ENCODE data around the gene TBC1D1. TPM values are rescaled to one million over a fixed set of nuclear protein-coding genes. Genes with fewer than 3 reads are reported as not detected.

TBC1D1 gene
- total RNA-seq, 1 experiment from 2014 or later, result 28.5 TPM

DNA sequence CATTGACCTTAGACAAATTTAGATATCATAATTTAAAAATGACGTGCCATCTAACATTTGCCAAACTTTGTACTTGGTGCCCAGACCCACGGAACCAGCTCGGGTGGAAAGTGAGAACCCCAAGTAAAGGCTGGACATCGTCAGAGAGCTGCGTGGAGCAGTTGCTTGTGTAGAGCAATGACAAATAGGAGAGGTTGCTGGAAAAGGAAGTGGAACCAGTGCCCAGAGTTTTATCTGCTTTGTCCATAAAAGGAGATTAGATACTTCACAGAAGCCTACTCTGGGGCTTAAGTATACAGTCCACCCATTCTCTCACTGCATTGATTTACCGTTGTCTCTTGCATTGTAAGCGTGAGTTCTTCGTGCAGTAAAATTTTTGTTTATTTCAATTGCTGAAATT lies 5.4 kb upstream of the TBC1D1 start:
- BruUV-seq (replicated peaks), result no TSS peak

DNA sequence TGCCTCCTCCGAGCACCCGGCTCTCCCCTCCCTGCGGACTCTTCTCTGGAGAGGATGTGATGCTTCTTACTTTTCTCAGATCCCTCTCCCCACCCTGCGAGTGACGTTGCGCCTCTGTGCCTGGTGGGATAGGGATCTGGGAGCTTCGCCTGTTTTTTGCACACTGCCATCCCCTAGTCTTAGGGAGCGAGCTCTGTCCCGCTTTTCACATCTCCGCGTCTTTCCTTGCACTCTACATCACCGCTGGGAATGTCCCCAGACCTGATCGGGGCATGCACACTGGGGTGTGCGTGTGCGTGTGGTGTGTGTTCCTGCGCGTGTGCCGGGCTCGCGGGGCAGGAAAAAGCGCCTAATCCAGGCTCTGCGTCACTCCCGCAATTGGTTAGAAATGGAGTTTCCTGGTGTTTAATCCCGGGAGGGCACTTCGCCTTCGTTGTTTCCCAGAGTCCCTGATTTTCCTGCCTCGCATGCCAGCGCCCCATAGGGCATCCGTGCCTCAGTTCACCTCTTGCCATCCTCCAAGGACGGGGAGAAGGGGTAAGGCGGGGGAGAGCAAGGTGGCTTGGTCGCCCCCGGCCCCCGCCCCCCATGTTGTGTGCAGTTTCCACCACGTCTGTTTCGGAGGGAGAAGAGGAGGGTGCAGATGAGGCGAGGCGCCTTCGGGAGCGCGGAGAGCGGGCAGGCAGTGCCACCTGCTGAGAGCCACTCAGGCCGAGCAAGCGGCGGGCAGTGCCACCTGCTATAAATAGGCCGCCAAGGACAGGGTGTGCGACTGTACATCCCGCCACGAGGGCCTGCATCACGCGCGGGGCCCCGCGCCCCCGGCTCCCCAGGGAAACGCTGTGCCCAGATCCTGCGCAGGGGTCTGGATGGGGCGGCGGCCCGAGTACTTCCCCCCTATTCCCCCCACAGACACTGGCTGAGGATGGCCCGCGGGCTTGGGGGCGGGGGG lies 759 bp upstream of the TBC1D1 start:
- no TSS peak for BruUV-seq (replicated peaks)
- Mint-ChIP-seq H3K4me3 (ENCODE audit: unreplicated experiment) (peak overlapping the region; percentile 57), H3K27me3 (ENCODE audit: insufficient read depth, unreplicated experiment) (peaks cover 19% of the 10 kb centered on the region), H3K9me3 (ENCODE audit: unreplicated experiment) (no peaks in the 10 kb centered on the region), H3K27ac (ENCODE audit: unreplicated experiment) (no peak overlapping the region), H3K4me1 (ENCODE audit: low read depth, unreplicated experiment) (no peaks in the 10 kb centered on the region), H3K36me3 (ENCODE audit: insufficient read depth, unreplicated experiment) (no peaks in the 10 kb centered on the region)
- Histone ChIP-seq H3K27me3 (replicated peaks; ENCODE audit: control insufficient read depth, insufficient read depth, low read length) (no peaks in the 10 kb centered on the region; the same call in 1 of the 2 replicates), H3K4me3 (ENCODE audit: low read depth, low read length) (peak overlapping the region; percentile 55), H3K4me1 (no peaks in the 10 kb centered on the region), H3K9me3 (no peaks in the 10 kb centered on the region), H3K36me3 (ENCODE audit: control insufficient read depth, insufficient read depth, low read length) (no peaks in the 10 kb centered on the region)
- intact Hi-C loops (cut with micrococcal nuclease; ENCODE audit: unreplicated experiment), result loop anchor here (5.0 kb wide), 1 partner anchor 147 kb away; no protein-coding TSS in a partner anchor
- ChIA-PET CTCF (no interaction called here), POLR2A (no interaction called here)
- TF ChIP-seq, protein P1, sequence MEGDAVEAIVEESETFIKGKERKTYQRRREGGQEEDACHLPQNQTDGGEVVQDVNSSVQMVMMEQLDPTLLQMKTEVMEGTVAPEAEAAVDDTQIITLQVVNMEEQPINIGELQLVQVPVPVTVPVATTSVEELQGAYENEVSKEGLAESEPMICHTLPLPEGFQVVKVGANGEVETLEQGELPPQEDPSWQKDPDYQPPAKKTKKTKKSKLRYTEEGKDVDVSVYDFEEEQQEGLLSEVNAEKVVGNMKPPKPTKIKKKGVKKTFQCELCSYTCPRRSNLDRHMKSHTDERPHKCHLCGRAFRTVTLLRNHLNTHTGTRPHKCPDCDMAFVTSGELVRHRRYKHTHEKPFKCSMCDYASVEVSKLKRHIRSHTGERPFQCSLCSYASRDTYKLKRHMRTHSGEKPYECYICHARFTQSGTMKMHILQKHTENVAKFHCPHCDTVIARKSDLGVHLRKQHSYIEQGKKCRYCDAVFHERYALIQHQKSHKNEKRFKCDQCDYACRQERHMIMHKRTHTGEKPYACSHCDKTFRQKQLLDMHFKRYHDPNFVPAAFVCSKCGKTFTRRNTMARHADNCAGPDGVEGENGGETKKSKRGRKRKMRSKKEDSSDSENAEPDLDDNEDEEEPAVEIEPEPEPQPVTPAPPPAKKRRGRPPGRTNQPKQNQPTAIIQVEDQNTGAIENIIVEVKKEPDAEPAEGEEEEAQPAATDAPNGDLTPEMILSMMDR (IDR thresholded peaks at IDR 0.05; ENCODE audit: insufficient read depth in 1 of 2, low read depth in 1 of 2, low read length in 1 of 2, severe bottlenecking in 1 of 2, unreplicated experiment in 1 of 2), result no peak
- DNase-seq, result no peak

More for the DNA sequence above, 5.4 kb upstream of the TBC1D1 start:
- TF ChIP-seq, protein P1 (IDR thresholded peaks at IDR 0.05; ENCODE audit: insufficient read depth in 1 of 2, low read depth in 1 of 2, low read length in 1 of 2, severe bottlenecking in 1 of 2, unreplicated experiment in 1 of 2), result no peak
- ChIA-PET POLR2A (no interaction called here), CTCF (no interaction called here)
- no peaks in the 10 kb centered on the region for H3K9me3 Mint-ChIP-seq (ENCODE audit: unreplicated experiment)
- Histone ChIP-seq H3K4me3 (ENCODE audit: low read depth, low read length) (no peak overlapping the region), H3K36me3 (ENCODE audit: control insufficient read depth, insufficient read depth, low read length) (no peaks in the 10 kb centered on the region), H3K9me3 (no peaks in the 10 kb centered on the region), H3K27me3 (replicated peaks; ENCODE audit: control insufficient read depth, insufficient read depth, low read length) (no peaks in the 10 kb centered on the region; the same call in 1 of the 2 replicates), H3K4me1 (no peaks in the 10 kb centered on the region)
- H3K4me3 Mint-ChIP-seq (ENCODE audit: unreplicated experiment), result no peak overlapping the region
- no peak for DNase-seq
- H3K27ac Mint-ChIP-seq (ENCODE audit: unreplicated experiment), result no peak overlapping the region
- H3K36me3 Mint-ChIP-seq (ENCODE audit: insufficient read depth, unreplicated experiment), result no peaks in the 10 kb centered on the region
- H3K4me1 Mint-ChIP-seq (ENCODE audit: low read depth, unreplicated experiment), result no peaks in the 10 kb centered on the region
- peaks cover 12% of the 10 kb centered on the region for H3K27me3 Mint-ChIP-seq (ENCODE audit: insufficient read depth, unreplicated experiment)
- intact Hi-C loops (cut with micrococcal nuclease; ENCODE audit: unreplicated experiment), result no loop called here

DNA sequence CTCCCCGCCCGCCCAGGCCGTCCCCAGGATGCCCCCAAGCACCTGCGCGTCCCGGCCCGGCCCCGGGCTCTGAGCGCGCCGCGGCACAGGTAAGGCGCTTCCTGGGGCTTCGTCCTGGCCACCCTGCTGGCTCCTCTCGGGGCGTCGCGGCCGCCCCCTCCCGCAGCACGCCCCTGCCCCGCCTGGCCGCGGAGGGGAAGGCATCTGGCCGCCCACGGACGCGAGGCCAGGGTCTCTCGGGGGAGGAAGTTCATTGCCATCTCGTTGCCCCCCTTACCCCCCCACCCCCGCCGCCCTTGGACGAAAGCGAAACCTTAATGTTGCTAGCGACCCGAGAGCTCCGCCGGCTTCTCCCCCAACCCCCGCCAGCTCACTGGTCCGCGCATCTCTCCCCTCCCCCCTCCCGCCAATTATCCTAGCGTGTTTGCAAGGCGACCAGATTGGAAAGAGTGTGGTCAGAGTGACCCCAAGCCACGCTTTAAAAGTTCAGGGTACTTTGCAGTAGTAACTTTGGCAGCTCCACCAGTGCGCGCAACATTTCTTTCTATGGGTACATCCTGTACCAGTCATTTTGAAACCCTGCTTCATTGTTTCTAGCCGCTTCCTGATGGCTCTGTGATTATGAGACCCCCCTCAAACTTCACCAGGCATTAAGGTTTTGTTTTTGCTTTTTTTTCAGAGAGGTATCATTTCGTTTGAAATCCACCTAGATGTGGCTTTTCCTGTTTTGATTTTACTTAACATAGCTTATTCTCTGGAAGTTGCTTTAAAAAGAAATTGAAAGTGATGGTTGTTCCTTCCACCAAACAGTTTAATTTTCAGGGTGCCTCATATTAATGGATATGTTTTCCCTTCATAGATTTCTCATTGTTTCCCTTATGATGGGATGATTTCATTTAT lies 626 bp downstream of the TBC1D1 start:
- intact Hi-C loops (cut with micrococcal nuclease; ENCODE audit: unreplicated experiment), result loop anchor here (5.0 kb wide), 1 partner anchor 146 kb away; no protein-coding TSS in a partner anchor
- peaks cover 16% of the 10 kb centered on the region for H3K27me3 Mint-ChIP-seq (ENCODE audit: insufficient read depth, unreplicated experiment)
- no peaks in the 10 kb centered on the region; the same call in 1 of the 2 replicates for H3K27me3 ChIP-seq (replicated peaks; ENCODE audit: control insufficient read depth, insufficient read depth, low read length)
- no peaks in the 10 kb centered on the region for H3K9me3 ChIP-seq
- ChIA-PET POLR2A (interaction anchor here (0.6 kb wide), 1 partner anchor 11 kb away, joined by 3 read pairs; no protein-coding TSS in a partner anchor), CTCF (interaction anchor here (0.6 kb wide), 3 partner anchors 9 to 457 kb away, joined by 3 read pairs; no protein-coding TSS in a partner anchor)
- no peaks in the 10 kb centered on the region for H3K4me1 Mint-ChIP-seq (ENCODE audit: low read depth, unreplicated experiment)
- no peaks in the 10 kb centered on the region for H3K36me3 Mint-ChIP-seq (ENCODE audit: insufficient read depth, unreplicated experiment)
- no peaks in the 10 kb centered on the region for H3K9me3 Mint-ChIP-seq (ENCODE audit: unreplicated experiment)
- H3K27ac Mint-ChIP-seq (ENCODE audit: unreplicated experiment), result no peak overlapping the region
- peak in 1 of 2 experiments; percentile 47 for DNase-seq
- no peaks in the 10 kb centered on the region for H3K4me1 ChIP-seq
- H3K4me3 Mint-ChIP-seq (ENCODE audit: unreplicated experiment), result peak overlapping the region; percentile 52
- TF ChIP-seq, protein P1 (IDR thresholded peaks at IDR 0.05; ENCODE audit: insufficient read depth in 1 of 2, low read depth in 1 of 2, low read length in 1 of 2, severe bottlenecking in 1 of 2, unreplicated experiment in 1 of 2), result no peak
- no TSS peak for BruUV-seq (replicated peaks)
- H3K36me3 ChIP-seq (ENCODE audit: control insufficient read depth, insufficient read depth, low read length), result no peaks in the 10 kb centered on the region
- peak overlapping the region; percentile 55 for H3K4me3 ChIP-seq (ENCODE audit: low read depth, low read length)

Measured in Caco-2 (cell line).